K562 (cell line): ENCODE data around the gene SGIP1. TPM values are rescaled to one million over a fixed set of nuclear protein-coding genes. Genes with fewer than 3 reads are reported as not detected.

ENCODE experiments used
- HMGN3 ChIP-seq: IDR thresholded peaks from 2 replicates; pipeline ENCODE4 v1.6.1; 2011; ENCODE audit warnings: borderline replicate concordance, low read depth, mild to moderate bottlenecking, mixed read lengths, low read length; ENCODE audit not compliant: insufficient read length; ENCODE audit errors: extremely low read depth
- KLF16 ChIP-seq: IDR thresholded peaks from 2 replicates; pipeline ENCODE4 v1.6.1; 2016; ENCODE audit warnings: antibody characterized with exemption
- LCOR ChIP-seq: sonication (generic); formaldehyde crosslinking; IDR thresholded peaks from 2 replicates; pipeline ENCODE4 v1.8.0; 2022; ENCODE audit warnings: mild to moderate bottlenecking, missing genetic modification reagents
- NFIC ChIP-seq: fragments of 450-650 bp; IDR thresholded peaks from 2 replicates; pipeline ENCODE4 v1.6.1; 2017; ENCODE audit warnings: mild to moderate bottlenecking, inconsistent platforms
- ZBED1 ChIP-seq: IDR thresholded peaks from 2 replicates; pipeline ENCODE4 v1.6.1; 2014
- ZFX ChIP-seq: sonication (generic); formaldehyde crosslinking; IDR thresholded peaks from 2 replicates; pipeline ENCODE4 v1.8.0; 2022; ENCODE audit warnings: mild to moderate bottlenecking, missing genetic modification reagents, moderate library complexity
- ZNF134 ChIP-seq: fragments of 250-450 bp; sonication (Bioruptor Pico); conservative IDR thresholded peaks from 2 replicates; pipeline ENCODE4 v1.4.0; 2020
- ZNF232 ChIP-seq: sonication (generic); formaldehyde crosslinking; IDR thresholded peaks from 2 replicates; pipeline ENCODE4 v1.8.0; 2022; ENCODE audit warnings: mild to moderate bottlenecking, missing genetic modification reagents
- ZNF589 ChIP-seq: fragments of 200-800 bp; sonication (Bioruptor generic); IDR thresholded peaks from 2 replicates; pipeline ENCODE4 v1.6.1; 2016; ENCODE audit warnings: low read depth, missing genetic modification characterization, missing compliant biosample characterization
- polyA plus RNA-seq, 8 experiments: library from polyadenylated mRNA; depleted of rRNA in 4 of 8; stranded (reverse) in 5 of 8; unstranded in 3 of 8; fragments of >200 nt; fragmentation: Nextera tagmentation in 2 of 8; fragmentation: Illumina TruSeq in 1 of 8; extraction: Ambion mirVana in 2 of 8; extraction: Trizol in 1 of 8; gene quantifications; 2 replicates each; pipeline versions ENCODE4 v1.2.1 to v1.2.3, GENCODE V29; 2011 to 2014; ENCODE audit warnings: inconsistent platforms in 1 of 8, missing spikeins in 1 of 8
- total RNA-seq, 7 experiments: library from RNA; depleted of rRNA in 6 of 7; stranded (reverse); fragments of >200 nt in 6 of 7; fragmentation: Illumina TruSeq in 2 of 7; extraction: Trizol in 2 of 7; gene quantifications; 2 replicates each; pipeline versions ENCODE4 v1.2.1 to v1.2.3, GENCODE V29; 2011 to 2021; ENCODE audit warnings: low replicate concordance in 1 of 7
- TF ChIP-seq, protein P1 (sequence below): fragments of 250-450 bp; sonication (Bioruptor Pico); IDR thresholded peaks from 2 replicates; pipeline ENCODE4 v1.5.0; 2021; ENCODE audit warnings: mild to moderate bottlenecking, borderline replicate concordance
- TF ChIP-seq, protein P2 (sequence below): fragments of 250-450 bp; sonication (Bioruptor Pico); IDR thresholded peaks from 2 replicates; pipeline ENCODE4 v1.5.0; 2020; ENCODE audit warnings: mild to moderate bottlenecking
- TF ChIP-seq, protein P3 (sequence below): sonication (generic); formaldehyde crosslinking; IDR thresholded peaks from 2 replicates; pipeline ENCODE4 v1.8.0; 2022; ENCODE audit warnings: missing genetic modification reagents, mild to moderate bottlenecking, borderline replicate concordance
- TF ChIP-seq, protein P4 (sequence below), 2 experiments: fragments of 450-650 bp; conservative IDR thresholded peaks; 2 replicates each; pipeline ENCODE4 v1.6.1; 2017; ENCODE audit warnings: mild to moderate bottlenecking in 2 of 2, moderate library complexity in 2 of 2
- TF ChIP-seq, protein P5 (sequence below): fragments of 250-450 bp; sonication (Bioruptor Pico); IDR thresholded peaks from 2 replicates; pipeline ENCODE4 v1.4.0; 2020; ENCODE audit warnings: mild to moderate bottlenecking, moderate library complexity
- TF ChIP-seq, protein P6 (sequence below): IDR thresholded peaks from 2 replicates; pipeline ENCODE4 v1.6.1; 2012; ENCODE audit warnings: low read depth, low read length, improper control_type of control experiment, borderline replicate concordance

SGIP1 gene
- total and polyA plus RNA-seq, 9 of the 15 experiments (the other 6 are each of a cell fraction or from before 2014, with no cell fraction given) = 0.07 to 0.35 TPM; not detected in 7

DNA sequence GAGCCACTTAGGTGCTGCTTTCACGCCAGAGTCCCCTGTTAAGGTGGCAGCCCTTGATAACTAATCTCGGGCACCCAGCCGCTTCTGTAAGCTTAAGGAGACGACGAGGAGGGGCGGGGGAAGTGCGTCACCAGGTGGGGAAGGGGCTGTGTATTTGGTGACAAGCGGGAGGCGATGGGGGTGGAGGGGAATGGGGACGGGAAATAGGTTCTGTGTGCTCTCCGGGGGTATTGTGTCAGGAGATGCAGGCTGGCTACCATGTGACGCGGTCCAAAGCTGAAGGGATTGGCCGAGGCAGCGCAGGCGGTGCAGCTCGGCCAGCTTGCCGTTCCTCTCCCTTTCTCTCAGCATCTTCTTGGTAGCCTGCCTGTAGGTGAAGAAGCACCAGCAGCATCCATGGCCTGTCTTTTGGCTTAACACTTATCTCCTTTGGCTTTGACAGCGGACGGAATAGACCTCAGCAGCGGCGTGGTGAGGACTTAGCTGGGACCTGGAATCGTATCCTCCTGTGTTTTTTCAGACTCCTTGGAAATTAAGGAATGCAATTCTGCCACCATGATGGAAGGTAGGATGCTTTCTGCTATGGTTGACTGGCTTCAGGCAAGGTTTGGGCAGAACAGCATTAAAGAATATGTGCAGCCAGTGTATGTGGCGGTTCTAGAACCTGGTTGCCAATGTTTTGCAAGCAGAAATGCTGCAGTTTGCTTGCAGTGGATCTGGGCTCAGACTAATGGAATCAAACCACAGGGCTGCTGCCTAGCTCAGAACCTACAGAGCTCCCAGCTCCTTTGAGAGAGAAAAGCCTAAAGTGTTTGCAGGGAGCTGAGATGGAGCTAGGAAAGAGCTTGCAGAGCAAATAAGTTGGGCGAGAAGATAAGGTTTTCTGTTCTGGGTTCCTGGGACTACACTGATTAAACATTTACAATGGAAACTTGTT lies at the start of gene SGIP1 (continued):
- TF ChIP-seq, protein P1, sequence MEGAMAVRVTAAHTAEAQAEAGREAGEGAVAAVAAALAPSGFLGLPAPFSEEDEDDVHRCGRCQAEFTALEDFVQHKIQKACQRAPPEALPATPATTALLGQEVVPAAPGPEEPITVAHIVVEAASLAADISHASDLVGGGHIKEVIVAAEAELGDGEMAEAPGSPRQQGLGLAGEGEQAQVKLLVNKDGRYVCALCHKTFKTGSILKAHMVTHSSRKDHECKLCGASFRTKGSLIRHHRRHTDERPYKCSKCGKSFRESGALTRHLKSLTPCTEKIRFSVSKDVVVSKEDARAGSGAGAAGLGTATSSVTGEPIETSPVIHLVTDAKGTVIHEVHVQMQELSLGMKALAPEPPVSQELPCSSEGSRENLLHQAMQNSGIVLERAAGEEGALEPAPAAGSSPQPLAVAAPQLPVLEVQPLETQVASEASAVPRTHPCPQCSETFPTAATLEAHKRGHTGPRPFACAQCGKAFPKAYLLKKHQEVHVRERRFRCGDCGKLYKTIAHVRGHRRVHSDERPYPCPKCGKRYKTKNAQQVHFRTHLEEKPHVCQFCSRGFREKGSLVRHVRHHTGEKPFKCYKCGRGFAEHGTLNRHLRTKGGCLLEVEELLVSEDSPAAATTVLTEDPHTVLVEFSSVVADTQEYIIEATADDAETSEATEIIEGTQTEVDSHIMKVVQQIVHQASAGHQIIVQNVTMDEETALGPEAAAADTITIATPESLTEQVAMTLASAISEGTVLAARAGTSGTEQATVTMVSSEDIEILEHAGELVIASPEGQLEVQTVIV (CRISPR knock-in tag) = no peak
- TF ChIP-seq, protein P2, sequence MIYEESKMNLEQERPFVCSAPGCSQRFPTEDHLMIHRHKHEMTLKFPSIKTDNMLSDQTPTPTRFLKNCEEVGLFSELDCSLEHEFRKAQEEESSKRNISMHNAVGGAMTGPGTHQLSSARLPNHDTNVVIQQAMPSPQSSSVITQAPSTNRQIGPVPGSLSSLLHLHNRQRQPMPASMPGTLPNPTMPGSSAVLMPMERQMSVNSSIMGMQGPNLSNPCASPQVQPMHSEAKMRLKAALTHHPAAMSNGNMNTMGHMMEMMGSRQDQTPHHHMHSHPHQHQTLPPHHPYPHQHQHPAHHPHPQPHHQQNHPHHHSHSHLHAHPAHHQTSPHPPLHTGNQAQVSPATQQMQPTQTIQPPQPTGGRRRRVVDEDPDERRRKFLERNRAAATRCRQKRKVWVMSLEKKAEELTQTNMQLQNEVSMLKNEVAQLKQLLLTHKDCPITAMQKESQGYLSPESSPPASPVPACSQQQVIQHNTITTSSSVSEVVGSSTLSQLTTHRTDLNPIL = no peak
- no peak for TF ChIP-seq HMGN3
- TF ChIP-seq, protein P3, sequence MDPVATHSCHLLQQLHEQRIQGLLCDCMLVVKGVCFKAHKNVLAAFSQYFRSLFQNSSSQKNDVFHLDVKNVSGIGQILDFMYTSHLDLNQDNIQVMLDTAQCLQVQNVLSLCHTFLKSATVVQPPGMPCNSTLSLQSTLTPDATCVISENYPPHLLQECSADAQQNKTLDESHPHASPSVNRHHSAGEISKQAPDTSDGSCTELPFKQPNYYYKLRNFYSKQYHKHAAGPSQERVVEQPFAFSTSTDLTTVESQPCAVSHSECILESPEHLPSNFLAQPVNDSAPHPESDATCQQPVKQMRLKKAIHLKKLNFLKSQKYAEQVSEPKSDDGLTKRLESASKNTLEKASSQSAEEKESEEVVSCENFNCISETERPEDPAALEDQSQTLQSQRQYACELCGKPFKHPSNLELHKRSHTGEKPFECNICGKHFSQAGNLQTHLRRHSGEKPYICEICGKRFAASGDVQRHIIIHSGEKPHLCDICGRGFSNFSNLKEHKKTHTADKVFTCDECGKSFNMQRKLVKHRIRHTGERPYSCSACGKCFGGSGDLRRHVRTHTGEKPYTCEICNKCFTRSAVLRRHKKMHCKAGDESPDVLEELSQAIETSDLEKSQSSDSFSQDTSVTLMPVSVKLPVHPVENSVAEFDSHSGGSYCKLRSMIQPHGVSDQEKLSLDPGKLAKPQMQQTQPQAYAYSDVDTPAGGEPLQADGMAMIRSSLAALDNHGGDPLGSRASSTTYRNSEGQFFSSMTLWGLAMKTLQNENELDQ (CRISPR knock-in tag) = no peak
- peak; percentile 45 for TF ChIP-seq NFIC
- no peak for TF ChIP-seq ZBED1
- TF ChIP-seq, protein P4, sequence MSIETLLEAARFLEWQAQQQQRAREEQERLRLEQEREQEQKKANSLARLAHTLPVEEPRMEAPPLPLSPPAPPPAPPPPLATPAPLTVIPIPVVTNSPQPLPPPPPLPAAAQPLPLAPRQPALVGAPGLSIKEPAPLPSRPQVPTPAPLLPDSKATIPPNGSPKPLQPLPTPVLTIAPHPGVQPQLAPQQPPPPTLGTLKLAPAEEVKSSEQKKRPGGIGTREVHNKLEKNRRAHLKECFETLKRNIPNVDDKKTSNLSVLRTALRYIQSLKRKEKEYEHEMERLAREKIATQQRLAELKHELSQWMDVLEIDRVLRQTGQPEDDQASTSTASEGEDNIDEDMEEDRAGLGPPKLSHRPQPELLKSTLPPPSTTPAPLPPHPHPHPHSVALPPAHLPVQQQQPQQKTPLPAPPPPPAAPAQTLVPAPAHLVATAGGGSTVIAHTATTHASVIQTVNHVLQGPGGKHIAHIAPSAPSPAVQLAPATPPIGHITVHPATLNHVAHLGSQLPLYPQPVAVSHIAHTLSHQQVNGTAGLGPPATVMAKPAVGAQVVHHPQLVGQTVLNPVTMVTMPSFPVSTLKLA (conservative IDR thresholded peaks at IDR 0.05) = no peak
- no peak for TF ChIP-seq ZNF232 (CRISPR knock-in tag)
- TF ChIP-seq LCOR (CRISPR knock-in tag) = no peak
- TF ChIP-seq KLF16 = 0 out of 2 replicates have a peak, but pooled peaks have one; percentile 10
- TF ChIP-seq ZNF589 = no peak
- no peak for TF ChIP-seq ZNF134 (CRISPR knock-in tag)
- TF ChIP-seq, protein P5, sequence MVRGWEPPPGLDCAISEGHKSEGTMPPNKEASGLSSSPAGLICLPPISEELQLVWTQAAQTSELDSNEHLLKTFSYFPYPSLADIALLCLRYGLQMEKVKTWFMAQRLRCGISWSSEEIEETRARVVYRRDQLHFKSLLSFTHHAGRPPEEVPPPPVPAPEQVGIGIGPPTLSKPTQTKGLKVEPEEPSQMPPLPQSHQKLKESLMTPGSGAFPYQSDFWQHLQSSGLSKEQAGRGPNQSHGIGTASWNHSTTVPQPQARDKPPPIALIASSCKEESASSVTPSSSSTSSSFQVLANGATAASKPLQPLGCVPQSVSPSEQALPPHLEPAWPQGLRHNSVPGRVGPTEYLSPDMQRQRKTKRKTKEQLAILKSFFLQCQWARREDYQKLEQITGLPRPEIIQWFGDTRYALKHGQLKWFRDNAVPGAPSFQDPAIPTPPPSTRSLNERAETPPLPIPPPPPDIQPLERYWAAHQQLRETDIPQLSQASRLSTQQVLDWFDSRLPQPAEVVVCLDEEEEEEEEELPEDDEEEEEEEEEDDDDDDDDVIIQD = no peak
- TF ChIP-seq, protein P6, sequence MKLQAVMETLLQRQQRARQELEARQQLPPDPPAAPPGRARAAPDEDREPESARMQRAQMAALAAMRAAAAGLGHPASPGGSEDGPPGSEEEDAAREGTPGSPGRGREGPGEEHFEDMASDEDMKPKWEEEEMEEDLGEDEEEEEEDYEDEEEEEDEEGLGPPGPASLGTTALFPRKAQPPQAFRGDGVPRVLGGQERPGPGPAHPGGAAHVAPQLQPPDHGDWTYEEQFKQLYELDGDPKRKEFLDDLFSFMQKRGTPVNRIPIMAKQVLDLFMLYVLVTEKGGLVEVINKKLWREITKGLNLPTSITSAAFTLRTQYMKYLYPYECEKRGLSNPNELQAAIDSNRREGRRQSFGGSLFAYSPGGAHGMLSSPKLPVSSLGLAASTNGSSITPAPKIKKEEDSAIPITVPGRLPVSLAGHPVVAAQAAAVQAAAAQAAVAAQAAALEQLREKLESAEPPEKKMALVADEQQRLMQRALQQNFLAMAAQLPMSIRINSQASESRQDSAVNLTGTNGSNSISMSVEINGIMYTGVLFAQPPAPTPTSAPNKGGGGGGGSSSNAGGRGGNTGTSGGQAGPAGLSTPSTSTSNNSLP = no peak
- no peak for TF ChIP-seq ZFX (CRISPR knock-in tag)
